HEK293 (cell line): ENCODE results near the gene SYT5.

ENCODE experiments used
- IKZF3 ChIP-seq: fragments of 450-650 bp; IDR thresholded peaks from 2 replicates; pipeline ENCODE4 v1.5.0; 2018; ENCODE audit warnings: missing biosample characterization, mild to moderate bottlenecking, missing genetic modification characterization, moderate library complexity
- KLF1 ChIP-seq: fragments of 450-650 bp; formaldehyde crosslinking; IDR thresholded peaks from 2 replicates; pipeline ENCODE4 v1.5.1; 2016; ENCODE audit warnings: missing biosample characterization, missing genetic modification characterization
- KLF7 ChIP-seq: fragments of 450-650 bp; formaldehyde crosslinking; IDR thresholded peaks from 2 replicates; pipeline ENCODE4 v1.5.1; 2016; ENCODE audit warnings: missing biosample characterization, missing genetic modification characterization, borderline replicate concordance
- MZF1 ChIP-seq: fragments of 450-650 bp; formaldehyde crosslinking; IDR thresholded peaks from 2 replicates; pipeline ENCODE4 v1.5.1; 2017; ENCODE audit warnings: missing biosample characterization, missing genetic modification characterization, borderline replicate concordance
- SP2 ChIP-seq: fragments of 450-650 bp; formaldehyde crosslinking; IDR thresholded peaks from 2 replicates; pipeline ENCODE4 v1.5.1; 2016; ENCODE audit warnings: missing biosample characterization, missing genetic modification characterization
- WT1 ChIP-seq: fragments of 450-650 bp; formaldehyde crosslinking; IDR thresholded peaks from 2 replicates; pipeline ENCODE4 v1.5.1; 2016; ENCODE audit warnings: missing biosample characterization, missing genetic modification characterization
- YY1 ChIP-seq: fragments of 450-650 bp; formaldehyde crosslinking; IDR thresholded peaks from 2 replicates; pipeline ENCODE4 v1.5.1; 2018; ENCODE audit warnings: missing biosample characterization, missing genetic modification characterization
- ZBTB17 ChIP-seq: fragments of 450-650 bp; formaldehyde crosslinking; IDR thresholded peaks from 2 replicates; pipeline ENCODE4 v1.5.1; 2016; ENCODE audit warnings: missing biosample characterization, missing genetic modification characterization
- ZBTB48 ChIP-seq: fragments of 450-650 bp; formaldehyde crosslinking; IDR thresholded peaks from 2 replicates; pipeline ENCODE4 v1.5.1; 2016; ENCODE audit warnings: missing biosample characterization, missing genetic modification characterization
- ZBTB7A ChIP-seq: fragments of 450-650 bp; formaldehyde crosslinking; IDR thresholded peaks from 2 replicates; pipeline ENCODE4 v1.5.1; 2016; ENCODE audit warnings: low read depth, missing biosample characterization, missing genetic modification characterization
- ZFHX2 ChIP-seq: fragments of 450-650 bp; formaldehyde crosslinking; conservative IDR thresholded peaks from 2 replicates; pipeline ENCODE4 v1.5.1; 2016; ENCODE audit warnings: missing biosample characterization, missing genetic modification characterization
- ZFP69B ChIP-seq: fragments of 450-650 bp; formaldehyde crosslinking; IDR thresholded peaks from 2 replicates; pipeline ENCODE4 v1.5.1; 2016; ENCODE audit warnings: missing biosample characterization, missing genetic modification characterization
- ZNF10 ChIP-seq: fragments of 450-650 bp; formaldehyde crosslinking; IDR thresholded peaks from 2 replicates; pipeline ENCODE4 v1.5.1; 2017; ENCODE audit warnings: missing biosample characterization, missing genetic modification characterization
- ZNF121 ChIP-seq: fragments of 450-650 bp; formaldehyde crosslinking; IDR thresholded peaks from 2 replicates; pipeline ENCODE4 v1.5.1; 2016; ENCODE audit warnings: missing biosample characterization, missing genetic modification characterization
- ZNF146 ChIP-seq: fragments of 450-650 bp; formaldehyde crosslinking; IDR thresholded peaks from 2 replicates; pipeline ENCODE4 v1.5.1; 2016; ENCODE audit warnings: missing biosample characterization, missing genetic modification characterization
- ZNF2 ChIP-seq: fragments of 450-650 bp; formaldehyde crosslinking; IDR thresholded peaks from 2 replicates; pipeline ENCODE4 v1.5.1; 2016; ENCODE audit warnings: missing biosample characterization, missing genetic modification characterization
- ZNF202 ChIP-seq: fragments of 450-650 bp; formaldehyde crosslinking; IDR thresholded peaks from 2 replicates; pipeline ENCODE4 v1.5.1; 2016; ENCODE audit warnings: missing biosample characterization, missing genetic modification characterization, borderline replicate concordance
- ZNF223 ChIP-seq: fragments of 450-650 bp; formaldehyde crosslinking; IDR thresholded peaks from 2 replicates; pipeline ENCODE4 v1.5.1; 2016; ENCODE audit warnings: missing biosample characterization, missing genetic modification characterization
- ZNF48 ChIP-seq: fragments of 450-650 bp; formaldehyde crosslinking; IDR thresholded peaks from 2 replicates; pipeline ENCODE4 v1.5.1; 2016; ENCODE audit warnings: missing biosample characterization, missing genetic modification characterization
- ZNF501 ChIP-seq: fragments of 450-650 bp; formaldehyde crosslinking; IDR thresholded peaks from 2 replicates; pipeline ENCODE4 v1.5.1; 2016; ENCODE audit warnings: missing biosample characterization, missing genetic modification characterization
- ZNF510 ChIP-seq: fragments of 450-650 bp; formaldehyde crosslinking; IDR thresholded peaks from 2 replicates; pipeline ENCODE4 v1.5.1; 2018; ENCODE audit warnings: mild to moderate bottlenecking, missing genetic modification characterization, missing biosample characterization; ENCODE audit not compliant: insufficient replicate concordance
- ZNF514 ChIP-seq: fragments of 450-650 bp; formaldehyde crosslinking; IDR thresholded peaks from 2 replicates; pipeline ENCODE4 v1.5.1; 2016; ENCODE audit warnings: missing biosample characterization, missing genetic modification characterization
- ZNF624 ChIP-seq: fragments of 450-650 bp; formaldehyde crosslinking; IDR thresholded peaks from 2 replicates; pipeline ENCODE4 v1.5.1; 2017; ENCODE audit warnings: missing biosample characterization, missing genetic modification characterization
- ZNF664 ChIP-seq: fragments of 450-650 bp; formaldehyde crosslinking; IDR thresholded peaks from 2 replicates; pipeline ENCODE4 v1.5.1; 2016; ENCODE audit warnings: missing biosample characterization, missing genetic modification characterization
- ZNF670 ChIP-seq: fragments of 450-650 bp; formaldehyde crosslinking; IDR thresholded peaks from 2 replicates; pipeline ENCODE4 v1.5.1; 2016; ENCODE audit warnings: missing biosample characterization, missing genetic modification characterization, low read depth
- ZNF701 ChIP-seq: fragments of 450-650 bp; formaldehyde crosslinking; IDR thresholded peaks from 2 replicates; pipeline ENCODE4 v1.5.1; 2016; ENCODE audit warnings: missing biosample characterization, missing genetic modification characterization
- ZNF707 ChIP-seq: fragments of 450-650 bp; formaldehyde crosslinking; IDR thresholded peaks from 2 replicates; pipeline ENCODE4 v1.5.1; 2016; ENCODE audit warnings: missing biosample characterization, missing genetic modification characterization
- TF ChIP-seq, protein P1 (sequence below): fragments of 450-650 bp; formaldehyde crosslinking; IDR thresholded peaks from 2 replicates; pipeline ENCODE4 v1.5.1; 2017; ENCODE audit warnings: missing biosample characterization, missing genetic modification characterization
- TF ChIP-seq, protein P2 (sequence below): fragments of 450-650 bp; formaldehyde crosslinking; IDR thresholded peaks from 2 replicates; pipeline ENCODE4 v1.5.1; 2016; ENCODE audit warnings: missing biosample characterization, missing genetic modification characterization, low read depth
- TF ChIP-seq, protein P3 (sequence below): fragments of 450-650 bp; formaldehyde crosslinking; IDR thresholded peaks from 2 replicates; pipeline ENCODE4 v1.5.1; 2016; ENCODE audit warnings: missing biosample characterization, missing genetic modification characterization
- TF ChIP-seq, protein P4 (sequence below): fragments of 450-650 bp; formaldehyde crosslinking; IDR thresholded peaks from 2 replicates; pipeline ENCODE4 v1.5.1; 2016; ENCODE audit warnings: missing biosample characterization, missing genetic modification characterization

SYT5 gene

DNA sequence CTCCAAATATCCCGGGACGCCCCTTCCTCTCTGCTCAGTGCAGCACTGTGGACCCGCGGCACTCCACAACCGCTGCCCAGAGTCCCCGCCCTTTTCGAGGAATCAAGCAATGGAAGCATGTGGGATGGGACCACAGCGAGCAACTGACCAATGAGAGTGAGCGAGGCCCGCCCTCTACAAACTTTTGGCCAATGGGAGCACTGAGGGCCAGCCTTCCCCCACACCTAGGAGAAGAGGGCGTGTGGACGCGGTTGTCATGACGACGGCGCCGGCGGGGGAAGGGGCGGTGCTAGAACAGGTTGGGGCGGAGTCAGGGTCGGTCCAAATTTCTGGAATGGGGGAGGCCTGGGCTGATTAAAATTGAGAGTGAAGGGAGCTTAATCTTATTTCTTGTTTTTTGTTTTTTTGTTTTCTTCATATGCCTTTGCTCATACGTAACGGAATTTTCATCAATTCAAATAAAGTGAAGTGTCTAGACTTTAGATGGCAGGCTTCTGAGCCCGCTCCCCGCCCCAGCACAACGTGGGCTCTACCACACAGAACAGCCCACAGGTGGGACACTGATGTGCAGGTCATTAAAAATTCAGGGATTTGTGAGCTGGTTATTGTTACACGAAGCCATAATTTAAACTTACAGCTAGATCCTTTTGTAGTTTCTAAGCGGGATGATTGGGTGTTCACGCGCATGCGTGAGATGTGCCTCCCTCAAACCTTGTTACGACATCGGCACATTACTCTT, 13.4 kb downstream of the SYT5 start, which contains the start of gene DNAAF3 (continued):
- TF ChIP-seq, protein P1, sequence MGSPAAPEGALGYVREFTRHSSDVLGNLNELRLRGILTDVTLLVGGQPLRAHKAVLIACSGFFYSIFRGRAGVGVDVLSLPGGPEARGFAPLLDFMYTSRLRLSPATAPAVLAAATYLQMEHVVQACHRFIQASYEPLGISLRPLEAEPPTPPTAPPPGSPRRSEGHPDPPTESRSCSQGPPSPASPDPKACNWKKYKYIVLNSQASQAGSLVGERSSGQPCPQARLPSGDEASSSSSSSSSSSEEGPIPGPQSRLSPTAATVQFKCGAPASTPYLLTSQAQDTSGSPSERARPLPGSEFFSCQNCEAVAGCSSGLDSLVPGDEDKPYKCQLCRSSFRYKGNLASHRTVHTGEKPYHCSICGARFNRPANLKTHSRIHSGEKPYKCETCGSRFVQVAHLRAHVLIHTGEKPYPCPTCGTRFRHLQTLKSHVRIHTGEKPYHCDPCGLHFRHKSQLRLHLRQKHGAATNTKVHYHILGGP (tag by site-specific recombination): no peak
- TF ChIP-seq ZNF223 (no peak), ZNF2 (tag by site-specific recombination) (peak; percentile 22; the same call in 1 of the 2 replicates), ZNF146 (no peak), ZNF514 (tag by site-specific recombination) (no peak), ZNF701 (no peak), ZFHX2 (peak; percentile 74), SP2 (tag by site-specific recombination) (peak; percentile 97), ZNF510 (tag by site-specific recombination) (no peak), ZBTB7A (tag by site-specific recombination) (0 out of 2 replicates have a peak, but pooled peaks have one; percentile 23), KLF1 (tag by site-specific recombination) (peak; percentile 73), ZNF202 (tag by site-specific recombination) (no peak), ZNF10 (tag by site-specific recombination) (no peak), ZNF624 (tag by site-specific recombination) (no peak), ZFP69B (tag by site-specific recombination) (no peak), WT1 (tag by site-specific recombination) (no peak), YY1 (tag by site-specific recombination) (no peak), ZNF501 (no peak), IKZF3 (tag by site-specific recombination) (peak; percentile 57; the same call in 1 of the 2 replicates), ZNF707 (tag by site-specific recombination) (no peak), ZNF48 (tag by site-specific recombination) (no peak), ZBTB48 (tag by site-specific recombination) (no peak), ZNF121 (tag by site-specific recombination) (no peak), ZBTB17 (no peak), ZNF664 (tag by site-specific recombination) (no peak), ZNF670 (tag by site-specific recombination) (no peak), KLF7 (tag by site-specific recombination) (no peak), MZF1 (tag by site-specific recombination) (no peak)
- TF ChIP-seq, protein P2, sequence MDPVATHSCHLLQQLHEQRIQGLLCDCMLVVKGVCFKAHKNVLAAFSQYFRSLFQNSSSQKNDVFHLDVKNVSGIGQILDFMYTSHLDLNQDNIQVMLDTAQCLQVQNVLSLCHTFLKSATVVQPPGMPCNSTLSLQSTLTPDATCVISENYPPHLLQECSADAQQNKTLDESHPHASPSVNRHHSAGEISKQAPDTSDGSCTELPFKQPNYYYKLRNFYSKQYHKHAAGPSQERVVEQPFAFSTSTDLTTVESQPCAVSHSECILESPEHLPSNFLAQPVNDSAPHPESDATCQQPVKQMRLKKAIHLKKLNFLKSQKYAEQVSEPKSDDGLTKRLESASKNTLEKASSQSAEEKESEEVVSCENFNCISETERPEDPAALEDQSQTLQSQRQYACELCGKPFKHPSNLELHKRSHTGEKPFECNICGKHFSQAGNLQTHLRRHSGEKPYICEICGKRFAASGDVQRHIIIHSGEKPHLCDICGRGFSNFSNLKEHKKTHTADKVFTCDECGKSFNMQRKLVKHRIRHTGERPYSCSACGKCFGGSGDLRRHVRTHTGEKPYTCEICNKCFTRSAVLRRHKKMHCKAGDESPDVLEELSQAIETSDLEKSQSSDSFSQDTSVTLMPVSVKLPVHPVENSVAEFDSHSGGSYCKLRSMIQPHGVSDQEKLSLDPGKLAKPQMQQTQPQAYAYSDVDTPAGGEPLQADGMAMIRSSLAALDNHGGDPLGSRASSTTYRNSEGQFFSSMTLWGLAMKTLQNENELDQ (tag by site-specific recombination): no peak
- TF ChIP-seq, protein P3, sequence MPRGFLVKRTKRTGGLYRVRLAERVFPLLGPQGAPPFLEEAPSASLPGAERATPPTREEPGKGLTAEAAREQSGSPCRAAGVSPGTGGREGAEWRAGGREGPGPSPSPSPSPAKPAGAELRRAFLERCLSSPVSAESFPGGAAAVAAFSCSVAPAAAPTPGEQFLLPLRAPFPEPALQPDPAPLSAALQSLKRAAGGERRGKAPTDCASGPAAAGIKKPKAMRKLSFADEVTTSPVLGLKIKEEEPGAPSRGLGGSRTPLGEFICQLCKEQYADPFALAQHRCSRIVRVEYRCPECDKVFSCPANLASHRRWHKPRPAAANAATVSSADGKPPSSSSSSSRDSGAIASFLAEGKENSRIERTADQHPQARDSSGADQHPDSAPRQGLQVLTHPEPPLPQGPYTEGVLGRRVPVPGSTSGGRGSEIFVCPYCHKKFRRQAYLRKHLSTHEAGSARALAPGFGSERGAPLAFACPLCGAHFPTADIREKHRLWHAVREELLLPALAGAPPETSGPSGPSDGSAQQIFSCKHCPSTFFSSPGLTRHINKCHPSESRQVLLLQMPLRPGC: no peak
- TF ChIP-seq, protein P4, sequence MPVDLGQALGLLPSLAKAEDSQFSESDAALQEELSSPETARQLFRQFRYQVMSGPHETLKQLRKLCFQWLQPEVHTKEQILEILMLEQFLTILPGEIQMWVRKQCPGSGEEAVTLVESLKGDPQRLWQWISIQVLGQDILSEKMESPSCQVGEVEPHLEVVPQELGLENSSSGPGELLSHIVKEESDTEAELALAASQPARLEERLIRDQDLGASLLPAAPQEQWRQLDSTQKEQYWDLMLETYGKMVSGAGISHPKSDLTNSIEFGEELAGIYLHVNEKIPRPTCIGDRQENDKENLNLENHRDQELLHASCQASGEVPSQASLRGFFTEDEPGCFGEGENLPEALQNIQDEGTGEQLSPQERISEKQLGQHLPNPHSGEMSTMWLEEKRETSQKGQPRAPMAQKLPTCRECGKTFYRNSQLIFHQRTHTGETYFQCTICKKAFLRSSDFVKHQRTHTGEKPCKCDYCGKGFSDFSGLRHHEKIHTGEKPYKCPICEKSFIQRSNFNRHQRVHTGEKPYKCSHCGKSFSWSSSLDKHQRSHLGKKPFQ (tag by site-specific recombination): no peak
